ENCODE data around the gene SH3BGR. TPM values are rescaled to one million over a fixed set of nuclear protein-coding genes. Genes with fewer than 3 reads are reported as not detected.

Gene SH3BGR
- total RNA-seq, 2 donors from 2014 or later = 1.0 TPM; not detected in 1

- Histone ChIP-seq H3K4me3 (no peak overlapping the region), H3K9me3 (no peaks in the 10 kb centered on the region), H3K4me1 (no peaks in the 10 kb centered on the region), H3K27ac (no peak overlapping the region), H3K36me3 (replicated peaks in 1 of 2; ENCODE audit: insufficient read depth in 1 of 2, low read depth in 2 of 2) (no peaks in the 10 kb centered on the region), H3K27me3 (no peaks in the 10 kb centered on the region)
- DNase-seq (no peak), ATAC-seq (no peak)
- TF ChIP-seq CTCF (IDR thresholded peaks at IDR 0.05) (no peak), POLR2A (IDR thresholded peaks at IDR 0.05) (no peak)
- intact Hi-C loops (cut with DNase I) = no loop called here
- 90 to 93% methylated on average over 3 of the region's 3 CpGs for whole genome bisulfite sequencing, 2 donors
Observed at GRCh38 chr21:39430016-39430415, 21.8 kb upstream of the SH3BGR start.

- intact Hi-C loops (cut with DNase I) = no loop called here
- no peaks in the 10 kb centered on the region for H3K9me3 ChIP-seq
- H3K27ac ChIP-seq = no peak overlapping the region
- TF ChIP-seq CTCF (IDR thresholded peaks at IDR 0.05) (no peak), POLR2A (IDR thresholded peaks at IDR 0.05) (no peak)
- H3K36me3 ChIP-seq (replicated peaks in 1 of 2; ENCODE audit: insufficient read depth in 1 of 2, low read depth in 2 of 2) = no peaks in the 10 kb centered on the region
- DNase-seq = no peak
- no peak for ATAC-seq
- WGBS, 2 donors = 72 to 78% methylated on average over 4 of the region's 4 CpGs
- H3K27me3 ChIP-seq = no peaks in the 10 kb centered on the region
- H3K4me3 ChIP-seq = no peak overlapping the region
- no peaks in the 10 kb centered on the region for H3K4me1 ChIP-seq
Observed at GRCh38 chr21:39430457-39430856, 21.3 kb upstream of the SH3BGR start.

GRCh38 chr21:39430954-39431353 lies 20.8 kb upstream of the SH3BGR start:
- ATAC-seq (no peak), DNase-seq (no peak)
- TF ChIP-seq CTCF (IDR thresholded peaks at IDR 0.05) (no peak), POLR2A (IDR thresholded peaks at IDR 0.05) (no peak)
- H3K27me3 ChIP-seq = no peaks in the 10 kb centered on the region
- H3K4me3 ChIP-seq = no peak overlapping the region
- H3K36me3 ChIP-seq (replicated peaks in 1 of 2; ENCODE audit: insufficient read depth in 1 of 2, low read depth in 2 of 2) = no peaks in the 10 kb centered on the region
- intact Hi-C loops (cut with DNase I) = no loop called here
- no peak overlapping the region for H3K27ac ChIP-seq
- WGBS, 2 donors = 84% methylated on average over 2 of the region's 2 CpGs
- no peaks in the 10 kb centered on the region for H3K4me1 ChIP-seq
- H3K9me3 ChIP-seq = no peaks in the 10 kb centered on the region

- Histone ChIP-seq H3K27ac (no peak overlapping the region), H3K36me3 (replicated peaks in 1 of 2; ENCODE audit: insufficient read depth in 1 of 2, low read depth in 2 of 2) (no peaks in the 10 kb centered on the region), H3K4me1 (no peaks in the 10 kb centered on the region), H3K4me3 (no peak overlapping the region), H3K9me3 (no peaks in the 10 kb centered on the region), H3K27me3 (no peaks in the 10 kb centered on the region)
- DNase-seq (no peak), ATAC-seq (no peak)
- intact Hi-C loops (cut with DNase I) = no loop called here
- no peak for TF ChIP-seq POLR2A (IDR thresholded peaks at IDR 0.05)
- TF ChIP-seq CTCF (IDR thresholded peaks at IDR 0.05) = no peak
- 62 to 68% methylated on average over 4 of the region's 4 CpGs for WGBS, 2 donors
Observed at GRCh38 chr21:39434950-39435349, 16.8 kb upstream of the SH3BGR start.

- TF ChIP-seq CTCF (IDR thresholded peaks at IDR 0.05) = no peak
- TF ChIP-seq POLR2A (IDR thresholded peaks at IDR 0.05) = no peak
- no peak for ATAC-seq
- Histone ChIP-seq H3K36me3 (replicated peaks in 1 of 2; ENCODE audit: insufficient read depth in 1 of 2, low read depth in 2 of 2) (no peaks in the 10 kb centered on the region), H3K27me3 (no peaks in the 10 kb centered on the region), H3K4me1 (no peaks in the 10 kb centered on the region), H3K27ac (no peak overlapping the region), H3K4me3 (no peak overlapping the region), H3K9me3 (no peaks in the 10 kb centered on the region)
- 26 to 32% methylated on average over 1 of the region's 1 CpG for WGBS, 2 donors
- no peak for DNase-seq
- intact Hi-C loops (cut with DNase I) = no loop called here
Observed at GRCh38 chr21:39439232-39439631, 12.5 kb upstream of the SH3BGR start.

All from body of pancreas (tissue), 4 donors.